GM12873 (cell line): ENCODE measurements around the gene AIFM3.

Experiments
- CTCF ChIP-seq: IDR thresholded peaks from 2 replicates; pipeline ENCODE4 v1.5.1; 2012; ENCODE audit warnings: low read depth, mild to moderate bottlenecking, moderate library complexity, low read length, control low read depth; ENCODE audit not compliant: insufficient read depth; ENCODE audit errors: missing control alignments

The AIFM3 gene

GRCh38 chr22:21016644-21017420, 49.8 kb downstream of the AIFM3 start:
- TF ChIP-seq CTCF, result no peak

GRCh38 chr22:21018314-21018713, 51.3 kb downstream of the AIFM3 start:
- TF ChIP-seq CTCF, result no peak

GRCh38 chr22:21020802-21021429, 53.9 kb downstream of the AIFM3 start:
- TF ChIP-seq CTCF, result peak; percentile 68

- no peak for TF ChIP-seq CTCF
Measured at GRCh38 chr22:21022507-21022906, 55.5 kb downstream of the AIFM3 start.

GRCh38 chr22:21022955-21023614, 56.0 kb downstream of the AIFM3 start:
- peak; percentile 44 for TF ChIP-seq CTCF

GRCh38 chr22:21025266-21025665, 58.2 kb downstream of the AIFM3 start:
- TF ChIP-seq CTCF, result no peak
